Mesenchymal stem cell (in vitro differentiated cells and primary cell): Measurements from ENCODE around the gene TANC1.

ENCODE experiments used
- DNase-seq: peaks from one replicate; pipeline ENCODE4 v3.0.0-alpha.2; 2013
- H2AFZ ChIP-seq: one replicate; pipeline ENCODE4 v1.6.1; 2013; ENCODE audit warnings: low read depth, mild to moderate bottlenecking, control low read depth, inconsistent platforms, low read length, moderate library complexity
- H2AK5ac ChIP-seq: 2 replicates; pipeline ENCODE4 v1.6.1; 2013; ENCODE audit warnings: low read length, moderate library complexity, mild to moderate bottlenecking, inconsistent platforms; ENCODE audit not compliant: severe bottlenecking
- H2BK120ac ChIP-seq: one replicate; pipeline ENCODE4 v1.6.1; 2013; ENCODE audit warnings: low read depth, mild to moderate bottlenecking, inconsistent platforms, low read length, moderate library complexity
- H2BK12ac ChIP-seq, 2 experiments: one replicate each; pipeline ENCODE4 v1.6.1; 2013; ENCODE audit warnings: inconsistent platforms in 2 of 2, low read length in 2 of 2, mild to moderate bottlenecking in 2 of 2, moderate library complexity in 2 of 2, control low read depth in 1 of 2
- H2BK15ac ChIP-seq: one replicate; pipeline ENCODE4 v1.6.1; 2013; ENCODE audit warnings: mild to moderate bottlenecking, low read depth, inconsistent platforms; ENCODE audit not compliant: poor library complexity, severe bottlenecking
- H2BK5ac ChIP-seq: 2 replicates; pipeline ENCODE4 v1.6.1; 2013; ENCODE audit warnings: low read depth, mild to moderate bottlenecking, low read length, control low read depth, inconsistent platforms; ENCODE audit not compliant: poor library complexity, severe bottlenecking
- H3K14ac ChIP-seq, 2 experiments: one replicate each; pipeline ENCODE4 v1.6.1; 2013; ENCODE audit warnings: inconsistent platforms in 2 of 2, low read length in 2 of 2, control low read depth in 1 of 2, mild to moderate bottlenecking in 1 of 2, moderate library complexity in 1 of 2
- H3K18ac ChIP-seq, 2 experiments: one replicate each; pipeline ENCODE4 v1.6.1; 2013; ENCODE audit warnings: inconsistent platforms in 2 of 2, low read length in 2 of 2, control low read depth in 1 of 2, low read depth in 1 of 2, mild to moderate bottlenecking in 1 of 2
- H3K23ac ChIP-seq, 2 experiments: one replicate each; pipeline ENCODE4 v1.6.1; 2013; ENCODE audit warnings: inconsistent platforms in 2 of 2, low read length in 2 of 2, mild to moderate bottlenecking in 2 of 2, moderate library complexity in 2 of 2, control low read depth in 1 of 2
- H3K27ac ChIP-seq: 2 replicates; pipeline ENCODE4 v1.5.1; 2013; ENCODE audit warnings: mild to moderate bottlenecking, moderate library complexity, low read length, control low read depth, inconsistent platforms; ENCODE audit not compliant: poor library complexity, severe bottlenecking
- H3K27me3 ChIP-seq, 2 experiments: 2 replicates each; pipeline versions ENCODE4 v1.6.1 to v1.7.0; 2013; ENCODE audit warnings: low read length in 2 of 2, mild to moderate bottlenecking in 2 of 2, moderate library complexity in 2 of 2, control low read depth in 1 of 2, inconsistent platforms in 1 of 2; ENCODE audit not compliant: control insufficient read depth in 1 of 2, insufficient read depth in 1 of 2
- H3K36me3 ChIP-seq, 2 experiments: 2 replicates each; pipeline versions ENCODE4 v1.6.1 to v1.7.0; 2013; ENCODE audit warnings: low read length in 2 of 2, control low read depth in 1 of 2, inconsistent platforms in 1 of 2, low read depth in 1 of 2, mild to moderate bottlenecking in 1 of 2; ENCODE audit not compliant: insufficient read depth in 2 of 2, control insufficient read depth in 1 of 2
- H3K4ac ChIP-seq, 2 experiments: one replicate each; pipeline ENCODE4 v1.6.1; 2013; ENCODE audit warnings: inconsistent platforms in 2 of 2, low read length in 2 of 2, mild to moderate bottlenecking in 2 of 2, moderate library complexity in 2 of 2, control low read depth in 1 of 2, low read depth in 1 of 2
- H3K4me1 ChIP-seq: 2 replicates; pipeline ENCODE4 v1.6.1; 2013; ENCODE audit warnings: low read depth, low read length, control low read depth; ENCODE audit not compliant: control insufficient read depth, insufficient read depth
- H3K4me2 ChIP-seq: 2 replicates; pipeline ENCODE4 v1.6.1; 2013; ENCODE audit warnings: low read length, mild to moderate bottlenecking, inconsistent platforms; ENCODE audit not compliant: poor library complexity, severe bottlenecking
- H3K4me3 ChIP-seq, 2 experiments: 2 replicates each; pipeline versions ENCODE4 v1.5.1 to v1.7.0; 2013; ENCODE audit warnings: low read length in 2 of 2, mild to moderate bottlenecking in 2 of 2, control low read depth in 1 of 2, low read depth in 1 of 2; ENCODE audit not compliant: insufficient read depth in 1 of 2
- H3K79me1 ChIP-seq: replicated peaks from 2 replicates; pipeline ENCODE4 v1.6.1; 2013; ENCODE audit warnings: mild to moderate bottlenecking, control low read depth, low read length, inconsistent platforms; ENCODE audit not compliant: poor library complexity, severe bottlenecking
- H3K9ac ChIP-seq: 2 replicates; pipeline ENCODE4 v1.7.0; 2013; ENCODE audit warnings: mild to moderate bottlenecking, low read length, moderate library complexity
- H3K9me3 ChIP-seq: 2 replicates; pipeline ENCODE4 v1.7.0; 2013; ENCODE audit warnings: mild to moderate bottlenecking, low read length; ENCODE audit not compliant: control insufficient read depth
- H4K8ac ChIP-seq: one replicate; pipeline ENCODE4 v1.6.1; 2013; ENCODE audit warnings: inconsistent platforms, mild to moderate bottlenecking, low read length, moderate library complexity
- H4K91ac ChIP-seq: one replicate; pipeline ENCODE4 v1.6.1; 2013; ENCODE audit warnings: mild to moderate bottlenecking, low read length, inconsistent platforms
- WGBS: methylation state at CpG from one replicate; pipeline ENCODE4 v1.1.7; 2013; ENCODE audit warnings: mixed read lengths; 5-methylcytosine and 5-hydroxymethylcytosine counted together

The TANC1 gene

DNA sequence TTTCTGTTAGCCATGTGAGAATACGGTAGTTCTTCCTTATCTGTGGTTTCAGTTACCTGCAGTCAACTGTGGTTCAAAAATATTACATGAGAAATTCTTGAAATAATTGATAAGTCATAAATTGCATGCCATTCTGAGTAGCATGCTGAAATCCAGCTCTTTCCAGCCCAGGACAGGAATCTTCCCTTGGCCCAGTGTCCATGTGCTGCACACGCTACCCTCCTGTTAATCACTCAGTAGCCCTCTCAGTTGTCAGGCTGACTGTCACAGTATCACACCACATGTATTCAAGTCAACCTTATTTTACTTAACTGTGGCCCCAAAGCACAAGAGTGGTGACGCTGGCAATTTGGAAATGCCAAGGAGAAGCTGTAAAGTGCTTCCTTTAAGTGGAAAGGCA, 141.1 kb downstream of the TANC1 start:
- Histone ChIP-seq H3K9ac (no peak overlapping the region), H3K27me3 (no peaks in the 10 kb centered on the region), H3K4me2 (no peak overlapping the region), H3K27ac (no peak overlapping the region), H3K4me3 (no peak overlapping the region), H2BK15ac (no peak overlapping the region), H2AFZ (no peak overlapping the region), H2AK5ac (no peak overlapping the region), H3K18ac (no peak overlapping the region), H3K4ac (no peak overlapping the region), H2BK120ac (no peak overlapping the region), H4K8ac (no peak overlapping the region), H2BK12ac (no peak overlapping the region), H3K23ac (peak overlapping the region in 1 of 2 experiments; percentile 69), H4K91ac (peak overlapping the region; percentile 53), H2BK5ac (no peak overlapping the region), H3K79me1 (peaks cover 45% of the 10 kb centered on the region), H3K9me3 (no peaks in the 10 kb centered on the region), H3K36me3 (peaks cover 0 to 9% of the 10 kb centered on the region in 2 experiments), H3K4me1 (peaks cover 5% of the 10 kb centered on the region), H3K14ac (no peak overlapping the region)
- no peak for DNase-seq
- 93% methylated on average over 3 of the region's 3 CpGs for WGBS

DNA sequence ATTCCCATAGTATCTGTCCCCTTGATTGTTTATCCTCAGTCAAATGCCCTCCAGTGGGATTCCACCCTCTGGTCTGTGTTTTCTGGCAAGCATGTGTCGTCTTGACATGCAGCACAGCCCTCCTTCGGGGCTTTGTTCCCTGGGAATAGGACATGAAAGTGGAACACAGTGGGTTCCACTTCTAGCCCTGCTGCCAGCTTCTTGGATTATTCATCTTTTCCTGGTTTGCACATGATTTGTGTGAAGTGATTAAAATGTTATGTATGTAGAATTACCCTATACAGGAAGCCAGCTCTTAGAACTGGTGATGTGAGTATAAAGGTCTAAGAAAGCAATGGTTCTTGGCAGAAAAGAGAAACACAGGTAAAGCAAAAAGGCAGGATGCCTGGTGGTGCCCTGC, 142.3 kb downstream of the TANC1 start:
- 63% methylated on average over 2 of the region's 2 CpGs for WGBS
- H3K9ac ChIP-seq = no peak overlapping the region
- no peak overlapping the region for H2BK120ac ChIP-seq
- no peak overlapping the region for H3K4ac ChIP-seq
- no peak overlapping the region for H3K18ac ChIP-seq
- peak; percentile 40 for DNase-seq
- peaks cover 5% of the 10 kb centered on the region for H3K4me1 ChIP-seq
- H2BK15ac ChIP-seq = no peak overlapping the region
- no peak overlapping the region for H2AFZ ChIP-seq
- H2AK5ac ChIP-seq = no peak overlapping the region
- H3K27ac ChIP-seq = no peak overlapping the region
- peaks cover 0 to 9% of the 10 kb centered on the region in 2 experiments for H3K36me3 ChIP-seq
- no peaks in the 10 kb centered on the region for H3K9me3 ChIP-seq
- peak overlapping the region; percentile 56 for H4K8ac ChIP-seq
- H3K79me1 ChIP-seq = peaks cover 51% of the 10 kb centered on the region
- H4K91ac ChIP-seq = no peak overlapping the region
- H3K23ac ChIP-seq = no peak overlapping the region
- no peak overlapping the region for H2BK5ac ChIP-seq
- no peak overlapping the region for H3K4me3 ChIP-seq
- H3K27me3 ChIP-seq = no peaks in the 10 kb centered on the region
- H2BK12ac ChIP-seq = peak overlapping the region in 1 of 2 experiments; percentile 64
- no peak overlapping the region for H3K14ac ChIP-seq
- H3K4me2 ChIP-seq = no peak overlapping the region

- no peak for DNase-seq
- no peak overlapping the region for H2BK12ac ChIP-seq
- H4K91ac ChIP-seq = no peak overlapping the region
- H2BK15ac ChIP-seq = no peak overlapping the region
- no peak overlapping the region for H3K18ac ChIP-seq
- peak overlapping the region in 1 of 2 experiments; percentile 28 for H3K14ac ChIP-seq
- H2BK120ac ChIP-seq = no peak overlapping the region
- no peak overlapping the region for H3K4me3 ChIP-seq
- no peak overlapping the region for H3K4ac ChIP-seq
- peaks cover 52% of the 10 kb centered on the region for H3K79me1 ChIP-seq
- no peak overlapping the region for H3K27ac ChIP-seq
- H4K8ac ChIP-seq = no peak overlapping the region
- peaks cover 5% of the 10 kb centered on the region for H3K4me1 ChIP-seq
- H2AK5ac ChIP-seq = no peak overlapping the region
- H3K27me3 ChIP-seq = no peaks in the 10 kb centered on the region
- H3K9me3 ChIP-seq = no peaks in the 10 kb centered on the region
- H2BK5ac ChIP-seq = no peak overlapping the region
- H3K4me2 ChIP-seq = no peak overlapping the region
- WGBS = 94% methylated on average over 8 of the region's 8 CpGs
- no peak overlapping the region for H2AFZ ChIP-seq
- no peak overlapping the region for H3K9ac ChIP-seq
- peaks cover 0 to 9% of the 10 kb centered on the region in 2 experiments for H3K36me3 ChIP-seq
- H3K23ac ChIP-seq = no peak overlapping the region
Measured at GRCh38 chr2:159111346-159111927, 143.0 kb downstream of the TANC1 start.

DNA sequence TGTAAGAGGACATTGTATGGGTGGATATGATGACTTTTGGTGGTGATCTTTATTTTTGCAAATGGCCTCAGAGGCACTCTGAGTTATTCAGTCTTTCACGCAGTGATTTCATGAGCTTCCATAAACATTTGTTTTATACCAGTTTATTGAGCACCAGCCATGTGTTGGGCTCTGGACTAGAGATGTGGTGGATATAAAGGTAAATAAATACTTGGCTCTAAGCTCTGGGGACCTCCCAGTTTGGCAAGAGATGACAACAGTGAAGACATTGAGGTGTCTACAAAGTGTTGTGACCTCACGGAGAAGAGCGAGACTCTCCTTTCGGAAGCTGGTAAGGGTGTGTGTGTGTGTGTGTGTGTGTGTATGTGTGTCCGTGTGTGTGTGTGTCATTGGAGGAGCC, 146.4 kb downstream of the TANC1 start:
- Histone ChIP-seq H3K36me3 (peaks cover 0 to 9% of the 10 kb centered on the region in 2 experiments), H3K27ac (no peak overlapping the region), H3K79me1 (peaks cover 47% of the 10 kb centered on the region), H3K4me2 (no peak overlapping the region), H2BK120ac (no peak overlapping the region), H3K9me3 (no peaks in the 10 kb centered on the region), H4K8ac (no peak overlapping the region), H2AK5ac (no peak overlapping the region), H2BK5ac (no peak overlapping the region), H2BK12ac (no peak overlapping the region), H3K4ac (no peak overlapping the region), H3K23ac (no peak overlapping the region), H3K4me3 (no peak overlapping the region), H3K4me1 (peaks cover 9% of the 10 kb centered on the region), H2BK15ac (no peak overlapping the region), H3K18ac (no peak overlapping the region), H3K27me3 (no peaks in the 10 kb centered on the region), H3K9ac (no peak overlapping the region), H2AFZ (no peak overlapping the region), H3K14ac (no peak overlapping the region), H4K91ac (no peak overlapping the region)
- DNase-seq = no peak
- 96% methylated on average over 5 of the region's 5 CpGs for WGBS
